ENCODE results near the gene ABL1. TPM values are rescaled to one million over a fixed set of nuclear protein-coding genes. Genes with fewer than 3 reads are reported as not detected.

The ABL1 gene
- polyA plus RNA-seq, 3 donors: 4.5 to 14.5 (median 8.0) TPM

DNA sequence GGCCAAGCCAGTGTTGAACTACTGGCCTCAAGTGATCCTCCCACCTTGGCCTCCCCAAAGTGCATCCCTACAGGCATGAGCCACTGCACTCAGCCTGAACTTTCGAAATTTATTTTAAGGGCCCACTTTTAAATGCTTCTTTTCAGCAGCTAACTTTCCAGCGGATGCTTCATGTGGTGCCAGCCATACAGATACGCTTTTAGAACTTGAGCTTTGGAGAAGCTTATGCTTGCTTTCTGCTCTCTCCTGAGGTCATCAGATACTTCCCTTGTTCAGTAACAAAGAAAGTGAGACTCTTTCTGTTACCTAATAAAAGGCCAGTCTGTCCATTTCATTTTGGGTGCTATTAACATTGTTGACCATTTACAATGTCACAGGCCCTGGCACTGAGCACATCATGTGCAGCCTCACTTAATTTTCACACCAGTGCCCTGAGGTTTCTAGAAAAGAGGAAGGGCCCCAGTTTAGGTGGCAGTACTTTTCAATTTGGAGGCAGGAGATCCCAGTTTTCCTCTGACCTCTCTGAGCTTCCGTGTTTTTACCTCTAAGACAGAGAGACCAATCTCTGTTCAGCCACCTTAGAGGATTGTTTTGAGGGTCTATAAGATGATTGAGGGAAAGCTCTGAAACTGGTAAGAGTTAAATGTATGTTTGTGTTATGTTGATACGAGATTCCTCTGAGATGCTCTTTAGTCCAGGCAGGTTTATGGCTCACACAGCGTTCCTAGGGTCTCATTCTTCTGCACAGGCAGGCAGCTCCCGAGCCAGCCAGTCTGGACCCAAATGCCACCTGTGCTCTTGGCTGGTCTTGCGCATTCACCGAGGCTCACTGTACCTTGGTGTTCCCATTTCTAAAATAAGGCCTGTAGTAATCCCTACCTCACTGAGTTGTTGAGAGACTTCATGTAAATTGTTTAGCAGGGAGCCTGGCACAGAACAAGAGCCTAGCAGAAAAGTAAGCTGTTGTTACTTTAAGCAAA, 4.4 kb downstream of the ABL1 start:
- no peak for DNase-seq
- no peak overlapping the region for H3K4me3 Mint-ChIP-seq
- intact Hi-C loops (cut with micrococcal nuclease): no loop called here
- H3K27ac Mint-ChIP-seq: peak overlapping the region in 2 of 7 donors; percentile 45 to 54
- H3K4me1 ChIP-seq (ENCODE audit: control insufficient read depth in 1 of 2, insufficient read depth in 2 of 2, low read length in 2 of 2): peaks cover 11 to 18% of the 10 kb centered on the region in 2 donors
- H3K36me3 ChIP-seq (replicated peaks in 1 of 2; ENCODE audit: control insufficient read depth in 1 of 2, insufficient read depth in 2 of 2, low read length in 2 of 2): no peaks in the 10 kb centered on the region
- no peak overlapping the region for H3K9ac ChIP-seq (ENCODE audit: insufficient read depth, low read length, poor library complexity, severe bottlenecking)
- H3K79me2 ChIP-seq (ENCODE audit: insufficient read depth, low read length): peaks cover 85% of the 10 kb centered on the region
- H3K4me1 Mint-ChIP-seq: peaks cover 49% of the 10 kb centered on the region
- no peak overlapping the region for H2AFZ ChIP-seq (ENCODE audit: insufficient read depth, low read depth, low read length, poor library complexity, severe bottlenecking)
- H3K9me3 ChIP-seq (replicated peaks in 1 of 2; ENCODE audit: control insufficient read depth in 1 of 2, insufficient read depth in 1 of 2, low read length in 2 of 2): no peaks in the 10 kb centered on the region
- H3K27me3 Mint-ChIP-seq (ENCODE audit: low read depth in 3 of 3): peaks cover 0 to 1% (median under 1%) of the 10 kb centered on the region in 3 donors
- H3K9me3 Mint-ChIP-seq: peaks cover 0 to 2% (median 0%) of the 10 kb centered on the region in 7 donors
- peaks cover 78% of the 10 kb centered on the region for H4K20me1 ChIP-seq (ENCODE audit: insufficient read depth, low read length)
- peaks cover 0 to 3% of the 10 kb centered on the region in 2 donors for H3K36me3 Mint-ChIP-seq
- H3K27me3 ChIP-seq (ENCODE audit: control insufficient read depth in 2 of 2, insufficient read depth in 2 of 2, low read length in 2 of 2): no peaks in the 10 kb centered on the region
- 98% methylated on average over 6 of the region's 9 CpGs for WGBS (ENCODE audit: insufficient coverage)
- H3K27ac ChIP-seq (ENCODE audit: low read depth in 1 of 2, low read length in 2 of 2): no peak overlapping the region
- no peak overlapping the region for H3K4me2 ChIP-seq (replicated peaks; ENCODE audit: extremely low read depth, low read length, poor library complexity, severe bottlenecking)
- H3K4me3 ChIP-seq (replicated peaks in 1 of 3; ENCODE audit: low read depth in 2 of 3, low read length in 3 of 3): no peak overlapping the region
- TF ChIP-seq CTCF (IDR thresholded peaks at IDR 0.05): no peak

GRCh38 chr9:130842545-130842944, 7.5 kb downstream of the ABL1 start:
- WGBS (ENCODE audit: insufficient coverage): 82% methylated on average over 1 of the region's 4 CpGs
- Histone ChIP-seq H4K20me1 (ENCODE audit: insufficient read depth, low read length) (peaks cover 62% of the 10 kb centered on the region), H3K9ac (ENCODE audit: insufficient read depth, low read length, poor library complexity, severe bottlenecking) (no peak overlapping the region), H2AFZ (ENCODE audit: insufficient read depth, low read depth, low read length, poor library complexity, severe bottlenecking) (no peak overlapping the region), H3K27ac (ENCODE audit: low read depth in 1 of 2, low read length in 2 of 2) (no peak overlapping the region), H3K36me3 (replicated peaks in 1 of 2; ENCODE audit: control insufficient read depth in 1 of 2, insufficient read depth in 2 of 2, low read length in 2 of 2) (no peaks in the 10 kb centered on the region), H3K4me2 (replicated peaks; ENCODE audit: extremely low read depth, low read length, poor library complexity, severe bottlenecking) (no peak overlapping the region), H3K4me3 (replicated peaks in 1 of 3; ENCODE audit: low read depth in 2 of 3, low read length in 3 of 3) (no peak overlapping the region), H3K79me2 (ENCODE audit: insufficient read depth, low read length) (peaks cover 82% of the 10 kb centered on the region), H3K4me1 (ENCODE audit: control insufficient read depth in 1 of 2, insufficient read depth in 2 of 2, low read length in 2 of 2) (peaks cover 0 to 3% of the 10 kb centered on the region in 2 donors), H3K27me3 (ENCODE audit: control insufficient read depth in 2 of 2, insufficient read depth in 2 of 2, low read length in 2 of 2) (no peaks in the 10 kb centered on the region), H3K9me3 (replicated peaks in 1 of 2; ENCODE audit: control insufficient read depth in 1 of 2, insufficient read depth in 1 of 2, low read length in 2 of 2) (no peaks in the 10 kb centered on the region)
- H3K9me3 Mint-ChIP-seq: peaks cover 0 to 3% (median 0%) of the 10 kb centered on the region in 7 donors
- H3K4me3 Mint-ChIP-seq: no peak overlapping the region
- H3K4me1 Mint-ChIP-seq: peaks cover 38% of the 10 kb centered on the region
- DNase-seq: no peak
- intact Hi-C loops (cut with micrococcal nuclease): no loop called here
- H3K27ac Mint-ChIP-seq: no peak overlapping the region
- H3K36me3 Mint-ChIP-seq: no peaks in the 10 kb centered on the region
- peaks cover 0 to 1% (median 1%) of the 10 kb centered on the region in 3 donors for H3K27me3 Mint-ChIP-seq (ENCODE audit: low read depth in 3 of 3)
- TF ChIP-seq CTCF (IDR thresholded peaks at IDR 0.05): no peak
